DOHH2 (cell line): ENCODE measurements around the gene CYLD.

Source experiments
- EZH2phosphoT487 ChIP-seq: fragments of 200-600 bp; sonication (generic); IDR thresholded peaks from 2 replicates; pipeline ENCODE4 v1.6.1; 2017; ENCODE audit warnings: borderline replicate concordance, mild to moderate bottlenecking, antibody characterized with exemption, low read length, moderate library complexity, mixed read lengths
- TF ChIP-seq, protein P1 (sequence below): fragments of 200-600 bp; sonication (generic); IDR thresholded peaks from one replicate; pipeline ENCODE4 v1.5.1; 2014; ENCODE audit warnings: antibody characterized with exemption, mild to moderate bottlenecking, low read depth, low read length; ENCODE audit not compliant: poor library complexity, severe bottlenecking

DNA sequence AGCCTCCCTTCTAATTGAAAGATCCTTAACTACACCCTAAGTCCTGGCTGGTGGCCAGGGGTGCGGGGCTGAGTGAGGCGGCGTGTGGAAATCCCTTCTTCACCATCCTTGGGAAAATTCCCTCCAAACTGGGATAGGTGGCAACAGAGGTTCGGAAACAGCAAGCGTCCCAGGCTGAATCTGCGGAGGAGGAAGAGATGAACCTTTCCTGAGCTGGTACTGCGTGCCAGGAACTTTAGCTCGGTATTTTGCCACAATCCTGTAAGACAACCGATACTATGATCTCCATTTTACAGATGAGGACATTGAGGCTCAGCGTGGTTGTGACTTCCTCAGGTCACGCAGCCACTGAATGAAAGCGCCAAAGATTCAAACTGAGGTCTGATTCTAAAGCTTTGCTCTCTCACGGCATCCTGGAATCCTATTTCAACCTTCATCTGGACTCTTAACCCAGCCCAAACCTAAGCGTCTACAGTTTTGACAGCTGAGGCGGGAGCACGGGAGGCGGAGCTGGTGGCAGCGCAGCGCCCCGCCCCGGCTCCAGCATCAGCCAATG is 583 bp upstream of the CYLD start:
- no peak for TF ChIP-seq EZH2phosphoT487
- TF ChIP-seq, protein P1, sequence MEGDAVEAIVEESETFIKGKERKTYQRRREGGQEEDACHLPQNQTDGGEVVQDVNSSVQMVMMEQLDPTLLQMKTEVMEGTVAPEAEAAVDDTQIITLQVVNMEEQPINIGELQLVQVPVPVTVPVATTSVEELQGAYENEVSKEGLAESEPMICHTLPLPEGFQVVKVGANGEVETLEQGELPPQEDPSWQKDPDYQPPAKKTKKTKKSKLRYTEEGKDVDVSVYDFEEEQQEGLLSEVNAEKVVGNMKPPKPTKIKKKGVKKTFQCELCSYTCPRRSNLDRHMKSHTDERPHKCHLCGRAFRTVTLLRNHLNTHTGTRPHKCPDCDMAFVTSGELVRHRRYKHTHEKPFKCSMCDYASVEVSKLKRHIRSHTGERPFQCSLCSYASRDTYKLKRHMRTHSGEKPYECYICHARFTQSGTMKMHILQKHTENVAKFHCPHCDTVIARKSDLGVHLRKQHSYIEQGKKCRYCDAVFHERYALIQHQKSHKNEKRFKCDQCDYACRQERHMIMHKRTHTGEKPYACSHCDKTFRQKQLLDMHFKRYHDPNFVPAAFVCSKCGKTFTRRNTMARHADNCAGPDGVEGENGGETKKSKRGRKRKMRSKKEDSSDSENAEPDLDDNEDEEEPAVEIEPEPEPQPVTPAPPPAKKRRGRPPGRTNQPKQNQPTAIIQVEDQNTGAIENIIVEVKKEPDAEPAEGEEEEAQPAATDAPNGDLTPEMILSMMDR: no peak
